OCI-LY3 (cell line): Measurements from ENCODE around the gene CRB2.

Experiments
- H2AFZ ChIP-seq: fragments of 200-600, 300-600 bp; shearing (Covaris generic); 2 replicates; pipeline ENCODE4 v1.6.0; 2014; ENCODE audit warnings: antibody characterized with exemption, low read depth, low read length
- H3K27ac ChIP-seq: fragments of 200-600, 300-600 bp; sonication (generic); 2 replicates; pipeline ENCODE4 v1.5.1; 2014; ENCODE audit warnings: mild to moderate bottlenecking, low read length, moderate library complexity, mixed read lengths
- H3K27me3 ChIP-seq: fragments of 200-600, 300-600 bp; sonication (generic); 2 replicates; pipeline ENCODE4 v1.6.1; 2014; ENCODE audit warnings: low read depth, low read length, mixed read lengths
- H3K36me3 ChIP-seq: fragments of 200-600, 300-600 bp; sonication (generic); replicated peaks from 2 replicates; pipeline ENCODE3; 2014; ENCODE audit warnings: low read depth, low read length, mixed read lengths
- H3K4me1 ChIP-seq: fragments of 300-600, 200-600 bp; sonication (generic); 2 replicates; pipeline ENCODE4 v1.6.1; 2014; ENCODE audit warnings: low read length, mixed read lengths
- H3K4me2 ChIP-seq: fragments of 200-600, 300-600 bp; sonication (generic); 2 replicates; pipeline ENCODE4 v1.6.1; 2014; ENCODE audit warnings: low read length, mixed read lengths
- H3K4me3 ChIP-seq: fragments of 300-600, 200-600 bp; sonication (generic); 2 replicates; pipeline ENCODE4 v1.5.1; 2014; ENCODE audit warnings: antibody characterized with exemption, mild to moderate bottlenecking, low read length, moderate library complexity
- H3K79me2 ChIP-seq: fragments of 300-600, 200-600 bp; shearing (Covaris generic); 2 replicates; pipeline ENCODE4 v1.6.1; 2014; ENCODE audit warnings: mild to moderate bottlenecking, low read length, mixed read lengths
- H3K9ac ChIP-seq: fragments of 300-600, 200-600 bp; shearing (Covaris generic); 2 replicates; pipeline ENCODE4 v1.6.0; 2014; ENCODE audit warnings: mild to moderate bottlenecking, low read length, moderate library complexity
- H3K9me3 ChIP-seq: fragments of 200-600, 300-600 bp; shearing (Covaris generic); 2 replicates; pipeline ENCODE4 v1.6.1; 2014; ENCODE audit warnings: low read length, mixed read lengths; ENCODE audit not compliant: insufficient read depth
- H4K20me1 ChIP-seq: fragments of 200-600, 300-600 bp; sonication (generic); 2 replicates; pipeline ENCODE4 v1.6.1; 2016; ENCODE audit warnings: low read length, mixed read lengths; ENCODE audit not compliant: insufficient read depth
- EZH2phosphoT487 ChIP-seq: fragments of 200-600 bp; shearing (Covaris generic); IDR thresholded peaks from 2 replicates; pipeline ENCODE4 v1.6.1; 2018; ENCODE audit warnings: antibody characterized with exemption, mixed run types, low read depth
- TF ChIP-seq, protein P1 (sequence below): fragments of 200-600, 300-600 bp; sonication (generic); IDR thresholded peaks from 2 replicates; pipeline ENCODE4 v1.5.1; 2014; ENCODE audit warnings: antibody characterized with exemption, low read length, low read depth

Gene CRB2

DNA sequence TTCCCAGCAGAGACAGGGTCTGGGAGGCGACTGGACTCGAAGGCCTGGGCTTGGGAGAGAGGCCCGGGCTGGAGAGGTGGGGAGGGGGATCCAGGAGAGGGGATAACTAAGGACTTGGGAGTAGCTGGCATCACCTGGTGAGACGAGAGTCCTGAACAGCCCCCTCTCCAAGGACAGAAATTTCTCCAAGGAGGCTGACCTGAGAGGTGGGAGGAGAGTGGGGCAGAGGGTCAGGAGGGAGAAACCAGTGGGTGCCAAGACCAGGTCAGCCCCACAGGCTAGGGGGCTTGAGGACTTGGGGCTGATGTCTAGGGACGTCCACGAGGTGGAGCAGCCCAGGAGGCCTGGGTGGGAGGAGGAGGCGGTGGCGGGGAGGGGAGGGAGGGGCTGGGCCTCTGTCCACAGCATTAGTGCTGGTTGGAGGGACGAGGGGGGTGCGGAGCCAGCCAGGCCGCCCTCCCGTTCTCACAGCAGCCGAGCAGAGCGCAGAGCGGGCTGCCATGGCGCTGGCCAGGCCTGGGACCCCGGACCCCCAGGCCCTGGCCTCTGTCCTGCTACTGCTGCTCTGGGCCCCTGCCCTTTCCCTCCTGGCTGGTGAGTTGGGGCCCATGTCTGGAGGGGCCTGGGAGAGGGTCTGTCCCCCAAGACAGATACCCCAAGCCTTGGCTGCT lies at the start of gene CRB2:
CRB2 (plus strand) TSS at position 437 of the 671 bp plus-strand sequence; CDS start at position 501, 64 bp downstream.
- Histone ChIP-seq H4K20me1 (no peaks in the 10 kb centered on the region), H3K9ac (no peak within 1 kb of the TSS), H3K4me3 (no peak within 1 kb of the TSS), H3K4me2 (no peak within 1 kb of the TSS), H3K4me1 (peaks cover 20% of the 10 kb centered on the region), H2AFZ (no peak within 1 kb of the TSS), H3K36me3 (no peaks in the 10 kb centered on the region), H3K27me3 (peaks cover 15% of the 10 kb centered on the region), H3K9me3 (no peaks in the 10 kb centered on the region), H3K27ac (no peak within 1 kb of the TSS), H3K79me2 (no peaks in the 10 kb centered on the region)
- TF ChIP-seq EZH2phosphoT487, result no peak
- TF ChIP-seq, protein P1, sequence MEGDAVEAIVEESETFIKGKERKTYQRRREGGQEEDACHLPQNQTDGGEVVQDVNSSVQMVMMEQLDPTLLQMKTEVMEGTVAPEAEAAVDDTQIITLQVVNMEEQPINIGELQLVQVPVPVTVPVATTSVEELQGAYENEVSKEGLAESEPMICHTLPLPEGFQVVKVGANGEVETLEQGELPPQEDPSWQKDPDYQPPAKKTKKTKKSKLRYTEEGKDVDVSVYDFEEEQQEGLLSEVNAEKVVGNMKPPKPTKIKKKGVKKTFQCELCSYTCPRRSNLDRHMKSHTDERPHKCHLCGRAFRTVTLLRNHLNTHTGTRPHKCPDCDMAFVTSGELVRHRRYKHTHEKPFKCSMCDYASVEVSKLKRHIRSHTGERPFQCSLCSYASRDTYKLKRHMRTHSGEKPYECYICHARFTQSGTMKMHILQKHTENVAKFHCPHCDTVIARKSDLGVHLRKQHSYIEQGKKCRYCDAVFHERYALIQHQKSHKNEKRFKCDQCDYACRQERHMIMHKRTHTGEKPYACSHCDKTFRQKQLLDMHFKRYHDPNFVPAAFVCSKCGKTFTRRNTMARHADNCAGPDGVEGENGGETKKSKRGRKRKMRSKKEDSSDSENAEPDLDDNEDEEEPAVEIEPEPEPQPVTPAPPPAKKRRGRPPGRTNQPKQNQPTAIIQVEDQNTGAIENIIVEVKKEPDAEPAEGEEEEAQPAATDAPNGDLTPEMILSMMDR, result no peak

DNA sequence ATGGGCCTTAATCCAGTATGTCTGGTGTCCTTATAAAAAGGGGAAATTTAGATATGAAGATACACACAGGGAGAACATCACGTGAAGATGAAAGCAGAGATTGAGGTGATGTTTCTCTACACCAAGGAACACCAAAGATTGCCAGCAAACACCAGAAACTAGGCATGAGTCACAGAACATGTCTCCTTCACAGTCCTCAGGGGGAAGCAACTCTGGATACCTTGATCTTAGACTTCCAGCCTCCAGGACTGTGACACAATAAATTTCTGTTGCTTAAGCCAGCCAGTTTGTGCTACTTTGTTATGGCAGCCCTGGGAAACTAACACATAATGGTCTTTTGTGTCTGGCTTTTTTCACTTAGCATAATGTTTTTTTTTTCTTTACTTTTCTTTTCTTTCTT lies 46.4 kb upstream of the CRB2 start:
- Histone ChIP-seq H3K27ac (no peak overlapping the region), H4K20me1 (no peaks in the 10 kb centered on the region), H3K9me3 (no peaks in the 10 kb centered on the region), H3K27me3 (peaks cover 31% of the 10 kb centered on the region), H2AFZ (no peak overlapping the region), H3K4me3 (no peak overlapping the region), H3K4me2 (no peak overlapping the region), H3K9ac (no peak overlapping the region), H3K4me1 (peaks cover 6% of the 10 kb centered on the region), H3K36me3 (no peaks in the 10 kb centered on the region), H3K79me2 (no peaks in the 10 kb centered on the region)
- no peak for TF ChIP-seq EZH2phosphoT487
- TF ChIP-seq, protein P1, result no peak

DNA sequence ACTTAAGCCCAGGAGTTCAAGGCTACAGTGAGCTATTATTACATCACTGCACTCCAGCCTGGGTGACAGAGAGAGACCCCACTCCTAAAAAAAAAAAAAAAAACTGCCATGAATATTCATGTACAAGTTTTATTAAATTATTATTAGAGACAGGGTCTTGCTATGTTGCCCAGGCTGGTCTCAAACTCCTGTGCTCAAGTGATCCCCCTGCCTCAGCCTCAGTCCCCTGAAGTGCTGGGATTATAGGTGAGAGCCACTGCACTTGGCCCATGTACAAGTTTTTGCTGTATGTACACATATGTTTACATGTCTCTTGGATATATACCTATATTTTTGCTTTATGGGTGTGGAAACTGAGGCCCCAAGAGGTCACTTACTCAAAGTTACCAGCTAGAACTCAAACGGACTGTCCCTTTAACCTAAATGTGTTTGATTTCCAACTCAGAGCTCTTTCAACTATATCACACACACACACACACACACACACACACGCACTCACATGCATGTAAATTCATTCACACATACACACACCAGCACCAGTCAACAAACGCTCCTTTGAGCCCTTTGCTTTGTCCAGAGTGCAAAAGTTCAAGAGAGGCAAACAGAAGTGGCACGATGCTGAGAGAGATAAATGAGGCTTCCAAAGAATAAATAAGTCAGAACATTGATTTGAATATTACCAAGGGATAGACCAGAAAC lies 45.3 kb upstream of the CRB2 start:
- no peak overlapping the region for H3K4me3 ChIP-seq
- H3K4me2 ChIP-seq, result no peak overlapping the region
- no peaks in the 10 kb centered on the region for H4K20me1 ChIP-seq
- no peaks in the 10 kb centered on the region for H3K79me2 ChIP-seq
- no peak for TF ChIP-seq EZH2phosphoT487
- TF ChIP-seq, protein P1, result no peak
- H2AFZ ChIP-seq, result no peak overlapping the region
- no peaks in the 10 kb centered on the region for H3K9me3 ChIP-seq
- H3K9ac ChIP-seq, result no peak overlapping the region
- H3K27me3 ChIP-seq, result peaks cover 31% of the 10 kb centered on the region
- H3K27ac ChIP-seq, result no peak overlapping the region
- no peaks in the 10 kb centered on the region for H3K36me3 ChIP-seq
- H3K4me1 ChIP-seq, result no peaks in the 10 kb centered on the region; the same call in 1 of the 2 replicates

DNA sequence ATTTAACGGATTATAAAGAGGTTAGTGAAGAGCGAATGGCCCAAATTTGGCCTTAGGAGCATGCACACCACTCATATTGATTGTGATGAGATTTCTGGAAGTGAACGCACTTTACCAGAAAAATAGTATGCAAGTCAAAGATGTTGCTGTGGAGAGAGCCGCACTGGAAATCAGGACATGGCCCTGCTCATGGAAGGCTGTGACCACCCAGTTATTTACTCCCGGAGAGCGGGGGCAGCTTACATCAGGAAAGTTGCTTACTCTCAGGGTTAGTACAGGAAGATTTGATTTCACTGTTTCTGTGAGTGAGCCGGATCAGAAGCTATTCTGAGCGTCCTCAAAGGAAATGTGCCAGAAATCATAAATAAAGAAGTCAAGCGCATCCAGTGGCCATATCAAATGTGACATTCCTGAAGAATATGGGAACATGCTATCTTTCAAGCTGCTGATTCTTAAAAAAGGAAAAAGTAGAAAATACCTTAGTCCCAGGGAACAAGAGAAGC lies 44.7 kb upstream of the CRB2 start:
- H3K4me3 ChIP-seq, result no peak overlapping the region
- H3K36me3 ChIP-seq, result no peaks in the 10 kb centered on the region
- no peak overlapping the region for H3K9ac ChIP-seq
- H2AFZ ChIP-seq, result no peak overlapping the region
- H4K20me1 ChIP-seq, result no peaks in the 10 kb centered on the region
- H3K27me3 ChIP-seq, result peaks cover 31% of the 10 kb centered on the region
- no peak overlapping the region for H3K27ac ChIP-seq
- no peak overlapping the region for H3K4me2 ChIP-seq
- H3K4me1 ChIP-seq, result peaks cover 6% of the 10 kb centered on the region
- H3K79me2 ChIP-seq, result no peaks in the 10 kb centered on the region
- TF ChIP-seq EZH2phosphoT487, result no peak
- TF ChIP-seq, protein P1, result no peak
- H3K9me3 ChIP-seq, result no peaks in the 10 kb centered on the region
